ENCODE results near the gene CCT6B.

Gene CCT6B

GRCh38 chr17:34961093-34961911 lies at the start of gene CCT6B, which contains the start of gene ZNF830:
Gene CCT6B, minus strand, starts transcription at chr17:34961460. Its CDS starts 67 bp downstream, at chr17:34961393.
Gene ZNF830, plus strand, starts transcription at chr17:34961540. Its CDS starts 27 bp downstream, at chr17:34961567.
- TF ChIP-seq CTCF (IDR thresholded peaks at IDR 0.05; ENCODE audit: unreplicated experiment in 3 of 3): no peak
- peaks cover 4% of the 10 kb centered on the region for H3K27me3 Mint-ChIP-seq (ENCODE audit: low read depth)
- H3K4me1 Mint-ChIP-seq: peaks cover 12% of the 10 kb centered on the region
- peak within 1 kb of the TSS; percentile 95 to 99 (median 98) for H3K27ac Mint-ChIP-seq
- peak within 1 kb of the TSS; percentile 97 to 100 (median 99) for H3K4me3 Mint-ChIP-seq
- H3K36me3 Mint-ChIP-seq (ENCODE audit: low read depth): peaks cover 12% of the 10 kb centered on the region
- no peaks in the 10 kb centered on the region for H3K9me3 Mint-ChIP-seq

- H3K4me3 Mint-ChIP-seq: no peak overlapping the region
- peaks cover 44% of the 10 kb centered on the region for H3K36me3 Mint-ChIP-seq (ENCODE audit: low read depth)
- H3K9me3 Mint-ChIP-seq: no peaks in the 10 kb centered on the region
- no peaks in the 10 kb centered on the region for H3K27me3 Mint-ChIP-seq (ENCODE audit: low read depth)
- H3K27ac Mint-ChIP-seq: no peak overlapping the region
- no peaks in the 10 kb centered on the region for H3K4me1 Mint-ChIP-seq
- TF ChIP-seq CTCF (IDR thresholded peaks at IDR 0.05; ENCODE audit: unreplicated experiment in 3 of 3): no peak
Observed at GRCh38 chr17:35010093-35010492, 48.8 kb upstream of the CCT6B start.

GRCh38 chr17:35006961-35007360 lies 45.7 kb upstream of the CCT6B start:
- H3K27me3 Mint-ChIP-seq (ENCODE audit: low read depth): no peaks in the 10 kb centered on the region
- H3K9me3 Mint-ChIP-seq: no peaks in the 10 kb centered on the region
- no peak overlapping the region for H3K27ac Mint-ChIP-seq
- peaks cover 69% of the 10 kb centered on the region for H3K36me3 Mint-ChIP-seq (ENCODE audit: low read depth)
- H3K4me3 Mint-ChIP-seq: no peak overlapping the region
- no peaks in the 10 kb centered on the region for H3K4me1 Mint-ChIP-seq
- no peak for TF ChIP-seq CTCF (IDR thresholded peaks at IDR 0.05; ENCODE audit: unreplicated experiment in 3 of 3)

GRCh38 chr17:35006345-35006744 lies 45.1 kb upstream of the CCT6B start:
- no peak for TF ChIP-seq CTCF (IDR thresholded peaks at IDR 0.05; ENCODE audit: unreplicated experiment in 3 of 3)
- Mint-ChIP-seq H3K27ac (no peak overlapping the region), H3K9me3 (no peaks in the 10 kb centered on the region), H3K36me3 (ENCODE audit: low read depth) (peaks cover 70% of the 10 kb centered on the region), H3K4me1 (no peaks in the 10 kb centered on the region), H3K27me3 (ENCODE audit: low read depth) (no peaks in the 10 kb centered on the region), H3K4me3 (no peak overlapping the region)

GRCh38 chr17:35003778-35004177 lies 42.5 kb upstream of the CCT6B start:
- Mint-ChIP-seq H3K36me3 (ENCODE audit: low read depth) (peaks cover 67% of the 10 kb centered on the region), H3K4me3 (no peak overlapping the region), H3K4me1 (no peaks in the 10 kb centered on the region), H3K9me3 (no peaks in the 10 kb centered on the region), H3K27me3 (ENCODE audit: low read depth) (no peaks in the 10 kb centered on the region), H3K27ac (no peak overlapping the region)
- TF ChIP-seq CTCF (IDR thresholded peaks at IDR 0.05; ENCODE audit: unreplicated experiment in 3 of 3): no peak
